Measurements from ENCODE around the gene C19orf81. TPM values are rescaled to one million over a fixed set of nuclear protein-coding genes. Genes with fewer than 3 reads are reported as not detected.
A peak's percentile ranks its signal among the peaks of the same experiment; 100 is the strongest.

The C19orf81 gene
- total and polyA plus RNA-seq, 9 of the 15 experiments (the other 6 are each of a cell fraction or from before 2014, with no cell fraction given) = 2.5 to 42.9 (median 33.0) TPM; not detected in 4

DNA sequence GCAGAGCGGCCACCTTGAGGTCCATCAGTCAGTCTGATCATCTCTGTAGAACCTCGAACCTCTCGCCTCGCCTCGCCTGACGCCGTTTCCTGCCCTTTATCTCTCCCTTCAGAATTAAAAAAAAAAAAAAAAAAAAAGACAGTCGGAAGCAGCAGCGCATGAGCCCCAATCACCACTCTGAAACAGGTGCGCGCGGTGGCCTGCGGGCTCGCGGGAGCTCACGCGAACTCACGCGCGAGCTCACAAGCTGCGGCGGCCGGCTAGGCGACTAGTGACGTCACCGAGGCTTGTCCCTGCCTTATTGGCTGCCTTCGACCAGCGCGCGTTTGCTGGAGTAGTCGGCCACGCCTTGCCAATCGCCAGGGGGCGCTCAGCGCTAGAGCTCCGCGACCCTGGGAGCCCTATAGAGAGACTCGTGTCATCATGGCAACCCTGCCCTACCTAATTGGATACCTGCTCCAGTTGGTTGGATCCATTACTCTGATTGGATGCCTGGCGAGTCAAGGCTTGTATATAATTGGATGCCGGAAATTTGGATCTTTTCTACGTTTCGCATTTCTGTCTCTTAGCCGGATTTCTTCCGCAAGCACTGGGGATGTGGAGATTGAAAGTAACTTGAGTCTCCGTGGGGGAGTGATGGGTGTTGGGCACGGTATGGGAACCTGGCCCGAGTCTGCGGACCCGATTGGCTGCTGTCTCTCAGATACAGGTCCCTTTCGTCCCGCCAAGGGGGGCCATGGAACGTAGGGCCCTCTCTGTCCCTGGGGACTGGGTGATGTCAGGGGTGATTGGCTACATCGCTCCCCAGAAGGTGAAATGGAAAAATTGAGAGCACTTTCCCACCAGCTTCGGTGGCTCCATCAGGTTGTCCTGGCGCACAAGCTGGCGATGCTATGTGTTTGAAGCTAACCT is 41.1 kb upstream of the C19orf81 start (continued):
- TF ChIP-seq, protein P1, sequence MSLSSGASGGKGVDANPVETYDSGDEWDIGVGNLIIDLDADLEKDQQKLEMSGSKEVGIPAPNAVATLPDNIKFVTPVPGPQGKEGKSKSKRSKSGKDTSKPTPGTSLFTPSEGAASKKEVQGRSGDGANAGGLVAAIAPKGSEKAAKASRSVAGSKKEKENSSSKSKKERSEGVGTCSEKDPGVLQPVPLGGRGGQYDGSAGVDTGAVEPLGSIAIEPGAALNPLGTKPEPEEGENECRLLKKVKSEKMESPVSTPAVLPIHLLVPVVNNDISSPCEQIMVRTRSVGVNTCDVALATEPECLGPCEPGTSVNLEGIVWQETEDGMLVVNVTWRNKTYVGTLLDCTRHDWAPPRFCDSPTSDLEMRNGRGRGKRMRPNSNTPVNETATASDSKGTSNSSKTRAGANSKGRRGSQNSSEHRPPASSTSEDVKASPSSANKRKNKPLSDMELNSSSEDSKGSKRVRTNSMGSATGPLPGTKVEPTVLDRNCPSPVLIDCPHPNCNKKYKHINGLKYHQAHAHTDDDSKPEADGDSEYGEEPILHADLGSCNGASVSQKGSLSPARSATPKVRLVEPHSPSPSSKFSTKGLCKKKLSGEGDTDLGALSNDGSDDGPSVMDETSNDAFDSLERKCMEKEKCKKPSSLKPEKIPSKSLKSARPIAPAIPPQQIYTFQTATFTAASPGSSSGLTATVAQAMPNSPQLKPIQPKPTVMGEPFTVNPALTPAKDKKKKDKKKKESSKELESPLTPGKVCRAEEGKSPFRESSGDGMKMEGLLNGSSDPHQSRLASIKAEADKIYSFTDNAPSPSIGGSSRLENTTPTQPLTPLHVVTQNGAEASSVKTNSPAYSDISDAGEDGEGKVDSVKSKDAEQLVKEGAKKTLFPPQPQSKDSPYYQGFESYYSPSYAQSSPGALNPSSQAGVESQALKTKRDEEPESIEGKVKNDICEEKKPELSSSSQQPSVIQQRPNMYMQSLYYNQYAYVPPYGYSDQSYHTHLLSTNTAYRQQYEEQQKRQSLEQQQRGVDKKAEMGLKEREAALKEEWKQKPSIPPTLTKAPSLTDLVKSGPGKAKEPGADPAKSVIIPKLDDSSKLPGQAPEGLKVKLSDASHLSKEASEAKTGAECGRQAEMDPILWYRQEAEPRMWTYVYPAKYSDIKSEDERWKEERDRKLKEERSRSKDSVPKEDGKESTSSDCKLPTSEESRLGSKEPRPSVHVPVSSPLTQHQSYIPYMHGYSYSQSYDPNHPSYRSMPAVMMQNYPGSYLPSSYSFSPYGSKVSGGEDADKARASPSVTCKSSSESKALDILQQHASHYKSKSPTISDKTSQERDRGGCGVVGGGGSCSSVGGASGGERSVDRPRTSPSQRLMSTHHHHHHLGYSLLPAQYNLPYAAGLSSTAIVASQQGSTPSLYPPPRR (CRISPR knock-in tag; IDR thresholded peaks at IDR 0.05; ENCODE audit: borderline replicate concordance) = no peak
- TF ChIP-seq PHB (CRISPR knock-in tag; IDR thresholded peaks at IDR 0.05) (no peak), NR4A1 (CRISPR knock-in tag; IDR thresholded peaks at IDR 0.05) (no peak), NR4A1 (tag; IDR thresholded peaks at IDR 0.05) (no peak), BHLHE40 (IDR thresholded peaks at IDR 0.05; ENCODE audit: low read length) (peak; percentile 92), CSDE1 (IDR thresholded peaks at IDR 0.05) (no peak), NELFE (IDR thresholded peaks at IDR 0.05; ENCODE audit: insufficient read depth, insufficient read length) (no peak)
- TF ChIP-seq, protein P2, sequence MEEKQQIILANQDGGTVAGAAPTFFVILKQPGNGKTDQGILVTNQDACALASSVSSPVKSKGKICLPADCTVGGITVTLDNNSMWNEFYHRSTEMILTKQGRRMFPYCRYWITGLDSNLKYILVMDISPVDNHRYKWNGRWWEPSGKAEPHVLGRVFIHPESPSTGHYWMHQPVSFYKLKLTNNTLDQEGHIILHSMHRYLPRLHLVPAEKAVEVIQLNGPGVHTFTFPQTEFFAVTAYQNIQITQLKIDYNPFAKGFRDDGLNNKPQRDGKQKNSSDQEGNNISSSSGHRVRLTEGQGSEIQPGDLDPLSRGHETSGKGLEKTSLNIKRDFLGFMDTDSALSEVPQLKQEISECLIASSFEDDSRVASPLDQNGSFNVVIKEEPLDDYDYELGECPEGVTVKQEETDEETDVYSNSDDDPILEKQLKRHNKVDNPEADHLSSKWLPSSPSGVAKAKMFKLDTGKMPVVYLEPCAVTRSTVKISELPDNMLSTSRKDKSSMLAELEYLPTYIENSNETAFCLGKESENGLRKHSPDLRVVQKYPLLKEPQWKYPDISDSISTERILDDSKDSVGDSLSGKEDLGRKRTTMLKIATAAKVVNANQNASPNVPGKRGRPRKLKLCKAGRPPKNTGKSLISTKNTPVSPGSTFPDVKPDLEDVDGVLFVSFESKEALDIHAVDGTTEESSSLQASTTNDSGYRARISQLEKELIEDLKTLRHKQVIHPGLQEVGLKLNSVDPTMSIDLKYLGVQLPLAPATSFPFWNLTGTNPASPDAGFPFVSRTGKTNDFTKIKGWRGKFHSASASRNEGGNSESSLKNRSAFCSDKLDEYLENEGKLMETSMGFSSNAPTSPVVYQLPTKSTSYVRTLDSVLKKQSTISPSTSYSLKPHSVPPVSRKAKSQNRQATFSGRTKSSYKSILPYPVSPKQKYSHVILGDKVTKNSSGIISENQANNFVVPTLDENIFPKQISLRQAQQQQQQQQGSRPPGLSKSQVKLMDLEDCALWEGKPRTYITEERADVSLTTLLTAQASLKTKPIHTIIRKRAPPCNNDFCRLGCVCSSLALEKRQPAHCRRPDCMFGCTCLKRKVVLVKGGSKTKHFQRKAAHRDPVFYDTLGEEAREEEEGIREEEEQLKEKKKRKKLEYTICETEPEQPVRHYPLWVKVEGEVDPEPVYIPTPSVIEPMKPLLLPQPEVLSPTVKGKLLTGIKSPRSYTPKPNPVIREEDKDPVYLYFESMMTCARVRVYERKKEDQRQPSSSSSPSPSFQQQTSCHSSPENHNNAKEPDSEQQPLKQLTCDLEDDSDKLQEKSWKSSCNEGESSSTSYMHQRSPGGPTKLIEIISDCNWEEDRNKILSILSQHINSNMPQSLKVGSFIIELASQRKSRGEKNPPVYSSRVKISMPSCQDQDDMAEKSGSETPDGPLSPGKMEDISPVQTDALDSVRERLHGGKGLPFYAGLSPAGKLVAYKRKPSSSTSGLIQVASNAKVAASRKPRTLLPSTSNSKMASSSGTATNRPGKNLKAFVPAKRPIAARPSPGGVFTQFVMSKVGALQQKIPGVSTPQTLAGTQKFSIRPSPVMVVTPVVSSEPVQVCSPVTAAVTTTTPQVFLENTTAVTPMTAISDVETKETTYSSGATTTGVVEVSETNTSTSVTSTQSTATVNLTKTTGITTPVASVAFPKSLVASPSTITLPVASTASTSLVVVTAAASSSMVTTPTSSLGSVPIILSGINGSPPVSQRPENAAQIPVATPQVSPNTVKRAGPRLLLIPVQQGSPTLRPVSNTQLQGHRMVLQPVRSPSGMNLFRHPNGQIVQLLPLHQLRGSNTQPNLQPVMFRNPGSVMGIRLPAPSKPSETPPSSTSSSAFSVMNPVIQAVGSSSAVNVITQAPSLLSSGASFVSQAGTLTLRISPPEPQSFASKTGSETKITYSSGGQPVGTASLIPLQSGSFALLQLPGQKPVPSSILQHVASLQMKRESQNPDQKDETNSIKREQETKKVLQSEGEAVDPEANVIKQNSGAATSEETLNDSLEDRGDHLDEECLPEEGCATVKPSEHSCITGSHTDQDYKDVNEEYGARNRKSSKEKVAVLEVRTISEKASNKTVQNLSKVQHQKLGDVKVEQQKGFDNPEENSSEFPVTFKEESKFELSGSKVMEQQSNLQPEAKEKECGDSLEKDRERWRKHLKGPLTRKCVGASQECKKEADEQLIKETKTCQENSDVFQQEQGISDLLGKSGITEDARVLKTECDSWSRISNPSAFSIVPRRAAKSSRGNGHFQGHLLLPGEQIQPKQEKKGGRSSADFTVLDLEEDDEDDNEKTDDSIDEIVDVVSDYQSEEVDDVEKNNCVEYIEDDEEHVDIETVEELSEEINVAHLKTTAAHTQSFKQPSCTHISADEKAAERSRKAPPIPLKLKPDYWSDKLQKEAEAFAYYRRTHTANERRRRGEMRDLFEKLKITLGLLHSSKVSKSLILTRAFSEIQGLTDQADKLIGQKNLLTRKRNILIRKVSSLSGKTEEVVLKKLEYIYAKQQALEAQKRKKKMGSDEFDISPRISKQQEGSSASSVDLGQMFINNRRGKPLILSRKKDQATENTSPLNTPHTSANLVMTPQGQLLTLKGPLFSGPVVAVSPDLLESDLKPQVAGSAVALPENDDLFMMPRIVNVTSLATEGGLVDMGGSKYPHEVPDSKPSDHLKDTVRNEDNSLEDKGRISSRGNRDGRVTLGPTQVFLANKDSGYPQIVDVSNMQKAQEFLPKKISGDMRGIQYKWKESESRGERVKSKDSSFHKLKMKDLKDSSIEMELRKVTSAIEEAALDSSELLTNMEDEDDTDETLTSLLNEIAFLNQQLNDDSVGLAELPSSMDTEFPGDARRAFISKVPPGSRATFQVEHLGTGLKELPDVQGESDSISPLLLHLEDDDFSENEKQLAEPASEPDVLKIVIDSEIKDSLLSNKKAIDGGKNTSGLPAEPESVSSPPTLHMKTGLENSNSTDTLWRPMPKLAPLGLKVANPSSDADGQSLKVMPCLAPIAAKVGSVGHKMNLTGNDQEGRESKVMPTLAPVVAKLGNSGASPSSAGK (IDR thresholded peaks at IDR 0.05) = peak; percentile 67
- TF ChIP-seq, protein P3, sequence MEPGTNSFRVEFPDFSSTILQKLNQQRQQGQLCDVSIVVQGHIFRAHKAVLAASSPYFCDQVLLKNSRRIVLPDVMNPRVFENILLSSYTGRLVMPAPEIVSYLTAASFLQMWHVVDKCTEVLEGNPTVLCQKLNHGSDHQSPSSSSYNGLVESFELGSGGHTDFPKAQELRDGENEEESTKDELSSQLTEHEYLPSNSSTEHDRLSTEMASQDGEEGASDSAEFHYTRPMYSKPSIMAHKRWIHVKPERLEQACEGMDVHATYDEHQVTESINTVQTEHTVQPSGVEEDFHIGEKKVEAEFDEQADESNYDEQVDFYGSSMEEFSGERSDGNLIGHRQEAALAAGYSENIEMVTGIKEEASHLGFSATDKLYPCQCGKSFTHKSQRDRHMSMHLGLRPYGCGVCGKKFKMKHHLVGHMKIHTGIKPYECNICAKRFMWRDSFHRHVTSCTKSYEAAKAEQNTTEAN (CRISPR knock-in tag; IDR thresholded peaks at IDR 0.05) = no peak

Data from K562 (cell line).